ENCODE results near the gene CCL16. TPM values are rescaled to one million over a fixed set of nuclear protein-coding genes. Genes with fewer than 3 reads are reported as not detected.

CCL16 gene
- total and polyA plus RNA-seq, 2 experiments from 2014 or later, result not detected

GRCh38 chr17:35984140-35984539, 2.8 kb upstream of the CCL16 start:
- Histone ChIP-seq H3K4me2 (ENCODE audit: unreplicated experiment) (no peak overlapping the region), H3K9ac (no peak overlapping the region), H2AFZ (no peak overlapping the region), H3K27ac (no peak overlapping the region), H3K9me3 (ENCODE audit: low read depth) (no peaks in the 10 kb centered on the region), H4K20me1 (ENCODE audit: insufficient read depth) (no peaks in the 10 kb centered on the region; the same call in 1 of the 2 replicates), H3K27me3 (replicated peaks; ENCODE audit: insufficient read depth) (peaks cover 7% of the 10 kb centered on the region; the same call in 1 of the 2 replicates), H3K4me3 (no peak overlapping the region), H3K79me2 (ENCODE audit: insufficient read depth) (no peaks in the 10 kb centered on the region), H3K4me1 (ENCODE audit: insufficient read depth) (no peaks in the 10 kb centered on the region), H3K9me2 (ENCODE audit: insufficient read depth) (no peaks in the 10 kb centered on the region), H3K36me3 (ENCODE audit: low read depth) (no peaks in the 10 kb centered on the region), H3F3A (ENCODE audit: insufficient read depth) (no peaks in the 10 kb centered on the region)
- TF ChIP-seq EZH2phosphoT487 (IDR thresholded peaks at IDR 0.05; ENCODE audit: insufficient read depth, low read depth) (no peak), EZH2 (IDR thresholded peaks at IDR 0.05; ENCODE audit: insufficient read depth, poor library complexity, severe bottlenecking) (no peak)
- in situ Hi-C loops (cut with MboI), result no loop called here
- no peak for DNase-seq
- 48 to 62% methylated on average over 6 of the region's 6 CpGs for WGBS, 2 experiments (ENCODE audit: low coverage in 1 of 2, low lambda C conversion rate in 2 of 2, missing lambda C conversion rate in 2 of 2)

- Histone ChIP-seq H3K4me2 (ENCODE audit: unreplicated experiment) (no peak overlapping the region), H2AFZ (no peak overlapping the region), H3K4me1 (ENCODE audit: insufficient read depth) (no peaks in the 10 kb centered on the region), H3K9me2 (ENCODE audit: insufficient read depth) (no peaks in the 10 kb centered on the region), H3K27ac (no peak overlapping the region), H3F3A (ENCODE audit: insufficient read depth) (no peaks in the 10 kb centered on the region), H3K79me2 (ENCODE audit: insufficient read depth) (no peaks in the 10 kb centered on the region), H3K9ac (no peak overlapping the region), H3K27me3 (replicated peaks; ENCODE audit: insufficient read depth) (peaks cover 7% of the 10 kb centered on the region; the same call in 1 of the 2 replicates), H3K9me3 (ENCODE audit: low read depth) (no peaks in the 10 kb centered on the region), H3K36me3 (ENCODE audit: low read depth) (no peaks in the 10 kb centered on the region), H4K20me1 (ENCODE audit: insufficient read depth) (no peaks in the 10 kb centered on the region), H3K4me3 (no peak overlapping the region)
- 32 to 42% methylated on average over 3 of the region's 3 CpGs for WGBS, 2 experiments (ENCODE audit: low coverage in 1 of 2, low lambda C conversion rate in 2 of 2, missing lambda C conversion rate in 2 of 2)
- no peak for DNase-seq
- in situ Hi-C loops (cut with MboI), result no loop called here
- TF ChIP-seq EZH2 (IDR thresholded peaks at IDR 0.05; ENCODE audit: insufficient read depth, poor library complexity, severe bottlenecking) (no peak), EZH2phosphoT487 (IDR thresholded peaks at IDR 0.05; ENCODE audit: insufficient read depth, low read depth) (no peak)
Observed at GRCh38 chr17:35982409-35983191, 1.3 kb upstream of the CCL16 start.

GRCh38 chr17:35981908-35982330, 622 bp upstream of the CCL16 start:
- Histone ChIP-seq H3K4me3 (no peak overlapping the region), H3F3A (ENCODE audit: insufficient read depth) (no peaks in the 10 kb centered on the region), H3K4me1 (ENCODE audit: insufficient read depth) (no peaks in the 10 kb centered on the region), H3K9ac (no peak overlapping the region), H3K36me3 (ENCODE audit: low read depth) (no peaks in the 10 kb centered on the region), H3K9me3 (ENCODE audit: low read depth) (no peaks in the 10 kb centered on the region), H3K27me3 (replicated peaks; ENCODE audit: insufficient read depth) (peaks cover 7% of the 10 kb centered on the region; the same call in 1 of the 2 replicates), H3K27ac (no peak overlapping the region), H4K20me1 (ENCODE audit: insufficient read depth) (no peaks in the 10 kb centered on the region), H3K9me2 (ENCODE audit: insufficient read depth) (no peaks in the 10 kb centered on the region), H3K4me2 (ENCODE audit: unreplicated experiment) (no peak overlapping the region), H2AFZ (no peak overlapping the region), H3K79me2 (ENCODE audit: insufficient read depth) (no peaks in the 10 kb centered on the region)
- WGBS, 2 experiments (ENCODE audit: low coverage in 1 of 2, low lambda C conversion rate in 2 of 2, missing lambda C conversion rate in 2 of 2), result 23 to 34% methylated on average over 4 of the region's 4 CpGs
- in situ Hi-C loops (cut with MboI), result no loop called here
- DNase-seq, result no peak
- no peak for TF ChIP-seq EZH2phosphoT487 (IDR thresholded peaks at IDR 0.05; ENCODE audit: insufficient read depth, low read depth)
- TF ChIP-seq EZH2 (IDR thresholded peaks at IDR 0.05; ENCODE audit: insufficient read depth, poor library complexity, severe bottlenecking), result no peak

- no peaks in the 10 kb centered on the region for H3K4me1 ChIP-seq (ENCODE audit: insufficient read depth)
- H3F3A ChIP-seq (ENCODE audit: insufficient read depth), result no peaks in the 10 kb centered on the region
- peaks cover 7% of the 10 kb centered on the region; the same call in 1 of the 2 replicates for H3K27me3 ChIP-seq (replicated peaks; ENCODE audit: insufficient read depth)
- DNase-seq, result no peak
- in situ Hi-C loops (cut with MboI), result no loop called here
- H3K4me2 ChIP-seq (ENCODE audit: unreplicated experiment), result no peak overlapping the region
- H3K9me2 ChIP-seq (ENCODE audit: insufficient read depth), result no peaks in the 10 kb centered on the region
- no peak overlapping the region for H2AFZ ChIP-seq
- H3K27ac ChIP-seq, result no peak overlapping the region
- H3K36me3 ChIP-seq (ENCODE audit: low read depth), result no peaks in the 10 kb centered on the region
- H3K9me3 ChIP-seq (ENCODE audit: low read depth), result no peaks in the 10 kb centered on the region
- no peak overlapping the region for H3K9ac ChIP-seq
- WGBS, 2 experiments (ENCODE audit: low coverage in 1 of 2, low lambda C conversion rate in 2 of 2, missing lambda C conversion rate in 2 of 2), result 21 to 27% methylated on average over 3 of the region's 3 CpGs
- TF ChIP-seq EZH2phosphoT487 (IDR thresholded peaks at IDR 0.05; ENCODE audit: insufficient read depth, low read depth) (no peak), EZH2 (IDR thresholded peaks at IDR 0.05; ENCODE audit: insufficient read depth, poor library complexity, severe bottlenecking) (no peak)
- H3K79me2 ChIP-seq (ENCODE audit: insufficient read depth), result no peaks in the 10 kb centered on the region
- no peak overlapping the region for H3K4me3 ChIP-seq
- no peaks in the 10 kb centered on the region for H4K20me1 ChIP-seq (ENCODE audit: insufficient read depth)
Observed at GRCh38 chr17:35978346-35978745, 3.0 kb downstream of the CCL16 start.
